ENCODE measurements around the gene NUBP1.
A peak's percentile ranks its signal among the peaks of the same experiment; 100 is the strongest.
"Not testable (repeated sequence)": the region's sequence is repeated elsewhere in the genome, so short reads cannot be mapped to it uniquely, and the experiment has no call there.

Gene NUBP1

DNA sequence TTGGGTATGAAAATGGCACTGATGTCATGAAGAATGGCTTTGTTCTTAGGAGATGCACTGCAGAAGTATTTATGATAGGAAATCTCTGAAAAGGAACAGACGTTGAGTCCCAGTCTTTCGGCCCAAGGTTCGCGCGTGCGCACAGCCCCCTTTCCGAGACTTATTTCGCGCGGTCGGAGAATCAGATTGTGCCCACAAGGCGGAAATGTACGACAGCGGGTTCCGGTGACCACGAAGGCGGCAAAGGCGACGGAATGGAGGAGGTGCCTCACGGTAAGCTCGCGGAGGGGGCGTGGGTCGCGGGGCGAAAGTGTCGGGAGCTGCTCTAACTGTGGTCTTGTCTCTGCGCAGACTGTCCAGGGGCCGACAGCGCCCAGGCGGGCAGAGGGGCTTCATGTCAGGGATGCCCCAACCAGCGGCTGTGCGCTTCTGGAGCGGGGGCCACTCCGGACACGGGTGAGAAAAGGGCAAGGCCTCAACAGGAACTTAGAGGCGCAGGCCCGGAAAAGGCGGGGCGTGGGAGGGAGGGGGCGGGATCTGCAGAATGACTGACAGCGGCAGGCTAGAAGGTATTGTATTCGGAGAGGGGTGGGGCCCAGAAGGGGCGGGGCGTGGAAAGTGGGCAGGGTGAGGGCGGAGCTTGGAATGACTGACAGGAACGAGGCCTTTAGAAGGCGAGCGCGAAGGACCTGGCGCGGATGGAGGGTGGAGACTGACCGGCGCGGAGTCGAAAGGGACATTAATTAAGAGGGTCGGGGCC is at the start of gene NUBP1:
Gene NUBP1, plus strand, starts transcription at position 233 of the 760 bp plus-strand sequence. Its CDS starts 22 bp downstream, at position 255.
- DNase-seq (ENCODE audit: low spot score), result peak; percentile 93

DNA sequence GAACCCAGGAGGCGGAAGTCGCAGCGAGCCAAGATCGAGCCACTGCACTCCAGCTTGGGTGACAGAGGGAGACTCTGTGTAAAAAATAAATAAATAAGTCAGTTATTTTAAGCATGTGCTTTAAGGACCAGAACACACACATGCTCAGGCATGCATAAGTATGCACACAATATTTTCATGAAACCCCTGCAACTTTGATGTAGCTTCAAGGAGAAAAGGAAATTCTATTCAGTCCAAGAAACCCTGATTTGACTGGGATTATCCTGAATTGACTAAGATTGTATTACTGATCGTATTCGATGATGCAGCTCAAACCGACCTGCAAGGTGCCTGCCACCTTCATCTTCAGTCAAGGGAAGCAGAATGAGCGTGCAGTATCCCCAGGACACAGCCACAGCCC is 49.8 kb upstream of the NUBP1 start:
- DNase-seq (ENCODE audit: low spot score), result no peak

DNA sequence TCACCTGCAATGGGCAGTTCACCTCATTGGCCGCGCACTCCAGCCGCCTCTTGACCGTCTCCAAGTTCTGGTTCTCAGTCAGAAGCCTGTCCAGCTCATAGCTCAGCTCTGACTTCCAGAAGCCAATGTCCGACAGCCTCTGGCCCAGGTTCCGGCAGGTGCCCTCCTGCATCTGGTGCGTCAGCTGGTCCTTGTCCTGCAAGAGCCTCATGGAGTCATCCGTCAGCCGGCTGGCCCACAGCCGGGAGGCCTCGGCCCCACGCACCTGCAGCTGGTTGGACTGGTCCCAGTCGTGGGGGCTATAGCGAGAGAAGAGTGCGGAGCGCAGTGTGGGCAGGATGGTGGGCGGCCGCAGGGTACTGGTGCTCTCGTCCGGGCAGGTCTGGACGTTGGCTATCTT is 49.3 kb upstream of the NUBP1 start:
- no peak for DNase-seq (ENCODE audit: low spot score)

DNA sequence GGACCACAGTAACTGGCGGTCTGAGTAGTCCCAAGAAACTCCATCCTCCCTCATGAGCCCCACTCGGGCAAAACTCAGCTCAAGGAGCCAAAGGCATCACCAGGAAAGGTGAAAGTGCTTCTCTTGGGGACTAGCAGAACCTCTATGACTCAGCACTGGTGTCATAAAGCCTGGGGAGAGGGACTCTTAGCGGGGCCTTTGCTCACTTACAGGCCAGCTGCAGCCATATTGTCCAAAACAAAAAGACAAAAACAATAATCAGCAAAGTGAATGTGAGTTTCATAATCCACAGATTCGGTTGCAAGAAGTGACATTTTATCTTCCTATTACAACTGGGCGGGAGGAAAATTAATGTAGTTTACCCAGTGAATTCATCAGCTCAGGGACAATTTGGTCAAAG is 48.8 kb upstream of the NUBP1 start, which contains the start of gene TEKT5:
Gene TEKT5, minus strand, starts transcription at position 101 of the 400 bp plus-strand sequence. Its CDS starts 57 bp downstream, at position 44.
- no peak for DNase-seq (ENCODE audit: low spot score)

DNA sequence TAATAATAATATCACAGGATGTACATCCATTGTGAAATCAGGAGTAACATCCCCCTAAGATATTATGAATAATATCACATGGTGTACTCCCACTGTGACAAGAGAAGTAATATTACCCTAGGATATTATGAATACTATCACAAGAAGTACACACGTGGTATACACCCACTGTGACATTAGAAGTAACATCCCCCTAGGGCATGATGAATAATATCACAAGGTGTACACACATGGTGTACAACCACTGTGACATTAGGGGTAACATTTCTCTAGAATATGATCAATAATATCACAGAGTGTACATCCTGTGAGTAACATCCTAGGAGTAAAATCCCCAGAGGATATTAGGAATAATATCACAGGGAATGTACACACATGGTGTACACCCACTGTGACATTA is 43.9 kb upstream of the NUBP1 start:
- no peak for DNase-seq (ENCODE audit: low spot score)

DNA sequence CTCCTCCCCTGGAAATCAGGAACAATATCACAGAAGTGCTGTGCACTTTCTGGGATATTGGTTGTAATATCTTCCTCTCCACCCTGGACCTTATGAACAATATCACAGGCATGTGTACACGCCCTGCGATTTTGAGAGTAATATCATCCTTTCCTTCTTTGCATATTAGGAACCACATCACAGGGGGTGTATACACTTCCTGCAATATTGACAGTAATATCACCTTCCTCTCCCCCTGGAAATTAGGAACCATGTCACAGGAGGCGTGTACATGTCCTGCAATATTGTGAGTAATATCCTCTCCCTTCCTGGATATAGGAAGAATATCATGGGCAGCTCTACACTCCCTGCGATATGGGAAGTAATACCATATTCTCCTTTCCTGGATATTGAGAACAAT is 34.7 kb upstream of the NUBP1 start:
- DNase-seq (ENCODE audit: low spot score), result no peak

DNA sequence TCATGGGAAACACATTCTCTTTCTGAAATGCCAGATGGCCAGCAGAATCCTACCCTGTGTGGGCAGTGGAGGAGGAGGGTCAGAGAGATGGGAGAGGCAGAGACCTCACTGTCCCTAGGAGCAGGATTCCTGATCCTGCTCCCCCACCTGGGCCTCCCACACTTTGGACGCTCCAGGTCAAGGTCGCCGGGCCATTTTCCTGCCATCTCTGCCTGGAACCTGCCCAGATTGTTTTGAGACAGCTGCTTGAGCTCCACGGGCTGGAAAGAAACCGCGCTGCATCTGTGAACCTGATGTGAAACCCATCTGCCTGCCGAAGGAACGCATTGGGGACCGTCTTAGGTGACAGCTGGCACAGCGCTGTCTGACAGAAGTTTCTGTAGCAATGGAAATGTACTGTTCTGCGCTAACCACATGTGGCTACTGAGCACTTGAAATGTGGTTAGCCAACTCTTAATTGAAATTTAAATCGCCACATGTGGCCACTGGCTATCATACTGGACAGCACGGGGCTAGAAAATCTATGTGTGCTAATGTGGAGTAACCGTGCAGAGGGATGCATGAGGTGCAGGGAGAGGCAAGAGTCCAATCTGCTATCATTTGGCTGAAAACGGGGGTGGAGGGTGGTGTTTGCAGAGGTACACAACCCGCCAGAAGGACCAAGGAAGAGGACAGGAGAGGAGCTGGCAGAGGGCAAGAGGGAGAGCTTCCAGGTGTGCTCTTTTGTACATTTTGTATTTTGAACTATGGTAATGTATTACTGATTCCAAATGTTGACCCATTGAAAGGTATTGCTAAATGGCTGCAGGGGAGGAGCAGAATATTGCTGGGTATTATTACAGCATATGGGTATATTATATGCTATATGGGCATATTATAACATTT is 15.4 kb upstream of the NUBP1 start:
- no peak for DNase-seq (ENCODE audit: low spot score)

DNA sequence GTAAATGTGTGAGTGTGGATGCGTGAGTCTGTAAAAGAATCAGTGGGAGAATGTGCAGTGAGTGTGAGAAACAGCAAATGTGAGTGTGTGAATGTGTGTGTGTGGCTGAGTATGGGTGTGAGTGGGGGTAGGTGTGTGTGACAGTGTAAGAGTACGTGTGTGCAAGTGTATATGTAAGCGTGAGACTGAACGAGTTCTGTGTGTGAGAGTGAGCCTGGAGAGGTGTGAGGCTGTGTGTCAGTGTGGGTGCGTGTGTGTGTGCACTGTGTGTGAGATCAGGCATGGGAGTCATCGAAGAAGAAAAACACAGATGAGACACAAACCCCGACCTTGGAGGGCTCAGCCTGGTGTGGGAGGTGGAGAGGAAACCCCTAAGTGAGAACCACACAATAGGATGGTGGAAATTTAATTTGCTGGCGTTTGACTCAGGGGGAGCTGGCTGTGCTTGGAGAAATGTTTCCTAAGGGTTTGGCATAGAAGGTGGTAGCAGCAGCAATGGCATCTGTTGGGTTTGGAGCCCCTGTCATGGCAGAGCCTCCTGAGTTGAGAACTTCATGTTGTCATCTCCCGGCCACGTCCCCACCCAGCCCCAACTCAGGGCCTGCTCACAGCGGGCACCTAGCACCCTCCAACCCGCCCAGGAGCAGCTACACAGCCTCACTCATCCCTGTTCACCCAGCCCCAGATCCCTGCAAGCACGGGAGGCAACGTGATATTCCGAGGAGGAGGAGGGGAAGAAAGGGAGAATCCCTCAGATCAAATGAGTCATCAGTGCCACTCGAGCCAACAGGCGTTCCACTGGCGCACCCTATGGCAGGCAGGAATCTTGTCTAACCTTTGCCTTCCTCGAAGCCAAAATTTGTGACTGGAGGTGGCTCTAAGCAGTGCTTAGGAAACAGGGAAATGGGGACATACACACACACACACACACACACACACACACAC is 14.3 kb upstream of the NUBP1 start:
- DNase-seq (ENCODE audit: low spot score), result peak; percentile 47

DNA sequence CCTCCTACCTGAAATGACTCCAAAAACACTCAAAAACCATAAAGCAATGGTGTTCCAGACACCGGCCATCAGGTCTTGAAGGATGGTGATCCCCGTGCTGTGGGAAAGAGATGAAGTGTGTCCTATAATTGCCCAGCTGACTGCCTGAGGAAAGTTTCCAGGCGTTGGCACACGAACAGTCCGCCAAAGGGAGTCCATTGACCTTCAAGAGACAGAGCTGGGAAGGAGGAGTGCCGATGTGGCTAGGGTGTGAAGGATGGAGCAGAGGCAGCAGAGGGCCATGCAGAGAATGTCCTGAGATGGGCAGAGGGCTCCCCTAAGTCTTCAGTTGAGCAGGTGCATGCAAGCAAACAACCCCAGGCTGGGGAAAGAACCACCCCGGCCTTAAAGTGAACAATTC is 11.9 kb upstream of the NUBP1 start:
- DNase-seq (ENCODE audit: low spot score), result no peak

DNA sequence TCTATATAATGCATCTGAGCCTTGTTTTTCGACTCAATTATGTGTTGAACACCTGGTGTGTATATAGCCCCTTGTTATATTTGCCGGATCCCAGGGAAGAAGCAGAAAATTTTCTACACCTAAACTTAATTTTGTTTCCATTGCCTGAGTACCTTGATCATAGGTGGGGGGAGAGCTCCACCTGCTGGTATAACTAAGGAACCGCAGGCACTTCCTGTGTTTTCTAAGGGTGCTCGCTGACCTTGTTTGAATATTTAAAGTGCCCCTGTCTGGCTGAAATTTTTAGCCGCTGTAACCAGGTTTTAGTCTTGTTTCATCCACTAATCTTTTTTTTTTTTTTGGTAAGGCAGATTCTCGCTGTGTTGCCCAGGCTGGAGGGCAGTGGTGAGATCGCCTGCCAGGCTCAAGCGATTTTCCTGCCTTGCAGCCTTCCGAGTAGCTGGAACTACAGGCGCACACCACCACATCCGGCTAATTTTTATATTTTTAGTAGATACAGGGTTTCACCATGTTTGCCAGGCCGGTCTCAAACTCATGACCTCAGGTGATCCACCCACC is 6.5 kb upstream of the NUBP1 start:
- peak; percentile 72 for DNase-seq (ENCODE audit: low spot score)

DNA sequence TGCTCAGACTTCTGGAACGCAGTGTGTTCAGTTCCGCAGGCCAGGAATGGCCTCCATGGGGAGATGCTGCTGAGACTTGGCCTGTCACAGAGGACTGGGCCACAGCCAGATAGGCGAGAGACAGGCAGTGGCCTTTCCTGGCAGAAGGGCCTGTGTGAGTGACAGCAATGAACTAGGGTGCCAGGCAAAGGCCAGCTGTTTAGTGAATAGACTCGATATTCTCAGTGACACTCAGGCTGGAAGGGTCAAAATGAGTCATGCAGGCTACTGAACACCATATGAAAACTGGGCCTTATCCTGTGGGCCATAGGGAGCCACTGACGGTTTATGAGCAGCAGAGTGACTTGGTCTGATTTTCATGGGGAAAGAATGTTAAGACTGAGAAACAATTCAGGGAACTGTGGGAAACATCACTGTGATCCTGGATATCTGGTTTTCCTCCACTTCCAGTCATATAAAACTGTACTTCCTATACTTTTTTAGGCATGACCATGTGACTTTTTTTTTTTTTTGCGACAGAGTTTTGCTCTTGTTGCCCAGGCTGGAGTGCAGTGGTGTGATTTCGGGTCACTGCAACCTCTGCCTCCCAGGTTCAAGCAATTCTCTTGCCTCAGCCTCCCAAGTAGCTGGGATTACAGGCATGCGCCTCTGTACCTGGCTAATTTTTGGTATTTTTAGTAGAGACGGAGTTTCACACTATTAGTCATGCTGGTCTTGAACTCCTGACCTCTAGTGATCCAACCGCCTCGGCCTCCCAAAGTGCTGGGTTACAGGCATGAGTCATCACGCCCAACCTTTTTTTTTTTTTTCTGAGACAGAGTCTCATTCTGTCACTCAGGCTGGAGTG is 5.2 kb upstream of the NUBP1 start:
- peak; percentile 88 for DNase-seq (ENCODE audit: low spot score)

DNA sequence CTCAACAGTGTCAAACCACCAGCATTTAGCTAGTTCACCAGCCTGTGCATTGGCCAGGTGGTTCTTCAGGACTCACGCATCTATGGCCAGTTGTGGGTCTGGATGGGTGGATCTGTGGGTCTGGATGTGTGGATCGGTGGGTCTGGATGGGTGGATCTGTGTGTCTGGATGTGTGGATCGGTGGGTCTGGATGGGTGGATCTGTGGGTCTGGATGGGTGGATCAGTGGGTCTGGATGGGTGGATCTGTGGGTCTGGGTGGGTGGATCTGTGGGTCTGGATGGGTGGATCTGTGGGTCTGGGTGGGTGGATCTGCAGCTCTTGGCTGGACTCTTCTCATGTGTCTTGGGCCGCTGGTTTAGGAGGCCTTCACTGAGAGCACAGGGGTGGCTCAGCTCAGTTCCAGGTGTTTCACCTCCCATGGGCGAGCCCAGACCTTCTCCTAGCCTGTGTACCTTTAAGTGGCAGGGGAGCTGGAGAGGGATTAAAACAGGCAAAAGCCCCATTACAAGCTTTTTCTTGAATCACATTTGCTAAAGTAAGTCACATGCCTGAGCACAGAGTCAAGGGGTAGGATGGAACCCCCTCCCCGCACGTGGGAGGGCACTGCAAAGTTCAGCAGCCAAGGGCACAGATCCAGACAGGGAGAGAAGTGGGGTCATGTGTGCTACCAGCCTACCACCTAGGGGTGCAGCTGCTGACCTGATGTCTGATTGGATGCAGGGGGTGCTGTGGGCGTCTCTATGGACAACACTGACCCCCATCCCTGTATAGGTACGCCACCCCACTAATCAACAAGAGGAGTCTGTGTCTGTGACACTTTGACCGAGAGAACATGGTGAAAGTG is 3.4 kb upstream of the NUBP1 start:
- DNase-seq (ENCODE audit: low spot score), result no peak

DNA sequence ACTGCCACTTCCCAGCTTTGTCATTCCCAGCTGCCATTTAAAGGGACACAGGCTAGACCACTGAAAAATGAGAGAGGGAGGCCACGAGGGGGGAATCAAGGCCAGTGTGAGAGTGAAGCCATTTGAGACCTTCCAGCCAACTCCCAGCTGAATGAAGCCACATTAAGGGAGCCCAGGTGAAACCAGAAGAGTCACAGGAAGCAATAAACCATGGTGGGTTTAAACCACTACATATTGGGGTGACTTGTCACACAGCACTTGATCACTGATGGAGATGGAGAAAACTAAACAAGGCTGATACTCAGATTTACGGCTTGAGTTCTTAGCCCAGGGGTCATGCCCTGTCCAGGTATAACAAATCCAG is 2.8 kb upstream of the NUBP1 start:
- no peak for DNase-seq (ENCODE audit: low spot score)

DNA sequence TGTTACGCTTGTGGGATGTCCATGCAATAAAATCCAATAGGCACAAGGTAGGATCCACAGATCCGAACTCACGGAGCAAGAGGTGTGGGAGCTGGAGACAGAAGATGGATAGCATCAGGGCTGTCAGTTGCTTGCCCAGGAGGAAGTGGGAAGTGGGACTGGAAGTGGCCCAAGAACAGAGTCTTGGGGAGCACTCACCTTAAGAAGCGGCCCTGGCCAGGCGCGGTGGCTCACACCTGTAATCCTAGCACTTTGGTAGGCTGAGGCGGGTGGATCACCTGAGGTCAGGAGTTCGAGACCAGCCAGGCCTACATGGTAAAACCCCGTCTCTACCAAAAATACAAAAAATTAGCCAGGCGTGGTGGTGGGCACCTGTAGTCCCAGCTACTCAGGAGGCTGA is 2.4 kb upstream of the NUBP1 start:
- not testable (repeated sequence) for DNase-seq (ENCODE audit: low spot score)

DNA sequence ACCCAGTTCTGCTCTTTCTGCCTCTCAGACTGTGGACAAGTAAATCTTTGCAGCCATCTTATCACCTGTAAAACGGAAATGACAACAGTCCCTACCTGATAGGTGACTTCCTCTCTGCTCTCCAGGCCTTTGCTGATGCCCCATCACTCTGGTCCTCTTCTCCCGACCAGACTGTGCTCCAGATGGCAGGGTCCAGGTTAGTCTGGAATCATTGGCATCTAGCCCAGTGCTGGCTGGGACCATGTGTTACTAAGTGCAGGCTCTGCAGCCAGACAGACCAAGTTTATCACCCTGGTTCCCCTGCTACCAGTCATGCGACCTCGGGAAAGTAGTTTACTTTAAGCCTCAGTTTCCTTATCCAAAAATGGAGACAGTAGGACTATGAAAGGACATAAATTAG is 1.8 kb upstream of the NUBP1 start:
- DNase-seq (ENCODE audit: low spot score), result no peak

DNA sequence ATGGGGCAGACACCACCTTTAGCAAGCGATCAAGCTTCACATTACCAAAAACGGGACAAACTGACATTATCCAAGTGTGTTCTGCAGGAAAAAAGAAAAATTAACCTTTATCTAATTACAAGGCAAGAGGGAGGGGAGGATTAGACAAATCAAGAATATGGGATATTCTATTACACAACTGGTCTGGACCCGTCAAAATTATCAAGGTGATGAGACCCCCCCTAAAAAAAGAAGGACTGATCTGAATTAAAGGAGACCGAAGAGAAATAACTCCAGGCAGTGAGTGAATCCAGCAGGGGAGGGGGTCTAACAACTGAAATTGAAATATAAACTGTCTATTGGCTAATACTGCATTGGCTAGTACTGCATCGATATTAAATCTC is 424 bp upstream of the NUBP1 start:
- DNase-seq (ENCODE audit: low spot score), result no peak

DNA sequence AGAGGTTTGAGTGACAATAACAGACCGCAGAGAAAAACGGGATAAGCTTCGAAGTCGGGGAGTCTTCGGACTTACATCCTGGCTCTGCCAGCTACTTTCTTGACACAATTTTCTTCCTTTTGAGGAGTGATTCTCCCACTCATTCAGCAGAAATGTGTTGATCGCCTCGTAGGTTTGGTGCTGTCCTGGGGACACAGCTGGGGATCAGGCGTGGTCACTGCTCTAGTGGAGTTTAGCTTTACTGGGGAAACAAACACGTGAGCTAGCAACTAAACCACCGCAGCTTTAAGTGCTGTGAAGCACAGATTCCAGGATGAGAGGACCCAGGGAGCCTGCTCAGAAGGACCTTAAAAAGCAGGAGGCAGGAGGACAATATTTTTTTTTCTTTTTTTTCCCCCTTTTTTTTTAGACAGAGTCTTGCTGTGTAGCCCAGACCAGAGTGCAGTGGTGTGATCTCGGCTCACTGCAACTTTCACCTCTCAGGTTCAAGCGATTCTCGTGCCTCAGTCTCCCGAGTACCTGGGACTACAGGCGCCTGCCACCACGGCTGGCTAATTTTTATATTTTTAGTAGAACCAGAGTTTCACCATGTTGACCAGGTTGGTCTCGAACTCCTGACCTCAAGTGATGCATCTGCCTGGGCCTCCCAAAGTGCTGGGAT is 858 bp downstream of the NUBP1 start:
- no peak for DNase-seq (ENCODE audit: low spot score)

DNA sequence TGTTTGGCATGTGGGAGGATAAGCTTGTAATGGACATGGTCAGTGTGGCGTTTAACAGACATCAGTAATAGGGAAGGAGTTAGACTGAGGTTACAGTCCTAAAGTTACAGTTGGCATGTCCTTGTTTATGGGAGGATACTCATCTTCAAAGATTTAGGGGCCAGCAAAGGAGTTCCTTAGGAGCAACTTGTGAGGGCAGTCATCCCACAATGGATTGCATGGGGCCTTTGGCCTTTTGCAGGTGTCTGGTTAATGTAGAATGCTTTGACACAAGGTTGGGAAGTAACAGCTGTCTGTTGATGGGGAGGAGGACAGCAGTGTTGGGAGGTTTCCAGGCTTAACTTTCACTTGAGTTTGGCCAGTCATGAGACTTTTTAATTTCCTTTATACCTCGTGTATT is 2.2 kb downstream of the NUBP1 start:
- no peak for DNase-seq (ENCODE audit: low spot score)

DNA sequence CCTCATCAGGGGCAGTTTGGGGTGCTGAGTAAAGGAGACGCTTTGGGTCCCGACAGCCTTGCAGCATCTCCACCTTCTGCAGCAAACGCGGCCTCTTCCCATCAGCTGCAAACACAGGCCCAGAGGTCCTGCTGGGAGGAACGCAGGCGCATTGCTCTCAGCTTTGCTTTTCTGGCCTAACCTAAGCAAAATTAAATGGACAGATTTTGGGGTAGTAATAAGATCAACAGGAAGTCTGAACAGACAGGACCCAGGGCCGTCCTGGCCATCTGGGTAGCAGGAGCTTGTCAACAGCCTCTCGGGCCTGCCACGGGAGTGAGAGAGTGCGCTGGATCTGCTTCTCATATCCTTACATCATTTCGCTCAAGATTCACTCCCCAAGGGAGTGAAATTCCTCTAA is 7.2 kb downstream of the NUBP1 start:
- DNase-seq (ENCODE audit: low spot score), result no peak
